Raji (cell line): ENCODE measurements around the gene ANAPC5.

Source experiments
- POLR2A ChIP-seq: IDR thresholded peaks from 2 replicates; pipeline ENCODE4 v1.6.1; 2011; ENCODE audit warnings: low read depth, low read length, control low read depth; ENCODE audit not compliant: insufficient read depth

ANAPC5 gene

DNA sequence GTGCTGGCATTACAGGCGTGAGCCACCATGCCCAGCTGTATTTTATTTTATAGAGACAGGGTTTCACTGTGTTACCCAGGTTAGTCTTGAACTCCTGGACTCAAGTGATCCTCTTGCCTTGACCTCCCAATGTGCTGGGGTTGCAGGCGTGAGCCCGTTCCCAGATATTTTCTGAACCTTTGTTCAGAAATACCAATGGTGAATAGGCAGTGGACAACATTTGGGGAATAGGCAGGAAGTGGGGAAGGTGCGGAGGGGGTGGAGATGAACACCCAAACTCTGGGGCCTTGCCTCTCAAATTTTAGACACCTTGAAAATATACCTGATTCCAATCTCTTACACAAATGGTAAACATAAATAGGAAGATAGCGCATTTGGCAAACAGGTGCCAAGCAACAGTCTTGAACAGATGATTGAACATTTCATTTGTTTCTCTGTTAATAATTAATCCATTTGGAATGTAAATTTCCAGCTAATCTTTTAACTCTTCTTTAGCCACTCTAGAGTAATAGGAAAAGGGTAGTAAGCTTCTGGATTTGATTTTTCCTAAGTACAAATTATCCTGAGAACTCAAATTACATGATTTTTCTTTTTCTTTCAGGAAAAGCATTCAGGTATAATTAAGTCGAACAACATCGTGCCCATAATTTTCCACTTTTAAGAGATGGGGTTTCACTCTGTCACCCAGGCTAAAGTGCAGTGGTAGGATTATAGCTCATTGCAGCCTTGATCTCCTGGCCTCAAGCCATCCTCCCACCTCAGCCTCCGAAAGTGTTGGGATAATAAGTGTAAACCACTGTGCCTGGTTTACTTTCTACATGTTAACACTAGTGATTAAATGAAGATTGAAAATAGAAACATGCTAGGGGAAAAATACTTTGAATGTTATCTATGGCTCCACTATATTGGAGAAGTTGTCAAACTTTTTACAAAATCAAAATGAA is 24.8 kb upstream of the ANAPC5 start:
- no peak for TF ChIP-seq POLR2A

GRCh38 chr12:121373755-121374154 is 21.5 kb upstream of the ANAPC5 start:
- TF ChIP-seq POLR2A, result no peak

DNA sequence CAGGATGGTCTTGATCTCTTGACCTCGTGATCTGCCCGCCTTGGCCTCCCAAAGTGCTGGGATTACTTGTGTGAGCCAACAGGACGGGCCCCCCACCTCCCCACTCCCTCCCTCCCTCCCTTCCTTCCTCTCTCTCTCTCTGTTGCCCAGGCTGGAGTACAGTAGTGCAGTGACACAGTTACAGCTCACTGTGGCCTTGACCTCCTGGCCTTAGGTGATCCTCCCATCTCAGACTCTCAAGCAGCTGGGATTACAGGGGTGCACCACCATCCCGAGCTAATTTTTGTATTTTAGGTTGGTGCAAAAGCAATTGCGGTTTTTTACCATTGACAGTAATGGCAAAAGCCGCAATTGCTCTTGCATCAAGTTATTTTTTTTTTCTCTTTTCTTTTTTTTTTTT is 19.2 kb upstream of the ANAPC5 start:
- TF ChIP-seq POLR2A, result no peak

DNA sequence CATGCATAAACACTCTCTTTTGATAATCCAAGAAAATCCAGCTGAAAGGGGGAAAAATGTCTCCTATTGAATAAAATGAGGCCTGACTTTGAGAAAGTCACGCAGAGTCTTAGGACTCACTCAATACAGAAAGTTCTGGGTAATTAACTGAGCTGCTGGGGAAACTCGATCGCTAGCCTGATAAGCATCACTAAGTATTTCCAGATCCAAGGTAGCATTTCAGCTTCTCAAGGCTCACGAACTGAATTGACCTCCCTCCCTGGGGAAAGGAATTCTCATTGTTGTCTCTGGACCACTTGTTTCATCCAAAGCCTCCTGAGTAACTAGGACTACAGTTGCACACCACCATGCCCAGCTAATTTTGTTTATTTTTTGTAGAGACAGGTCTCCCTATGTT is 13.8 kb upstream of the ANAPC5 start:
- no peak for TF ChIP-seq POLR2A

GRCh38 chr12:121365416-121366062 is 13.3 kb upstream of the ANAPC5 start:
- TF ChIP-seq POLR2A, result no peak

- no peak for TF ChIP-seq POLR2A
These were observed 12.5 kb upstream of the ANAPC5 start for GRCh38 chr12:121364683-121365121.

DNA sequence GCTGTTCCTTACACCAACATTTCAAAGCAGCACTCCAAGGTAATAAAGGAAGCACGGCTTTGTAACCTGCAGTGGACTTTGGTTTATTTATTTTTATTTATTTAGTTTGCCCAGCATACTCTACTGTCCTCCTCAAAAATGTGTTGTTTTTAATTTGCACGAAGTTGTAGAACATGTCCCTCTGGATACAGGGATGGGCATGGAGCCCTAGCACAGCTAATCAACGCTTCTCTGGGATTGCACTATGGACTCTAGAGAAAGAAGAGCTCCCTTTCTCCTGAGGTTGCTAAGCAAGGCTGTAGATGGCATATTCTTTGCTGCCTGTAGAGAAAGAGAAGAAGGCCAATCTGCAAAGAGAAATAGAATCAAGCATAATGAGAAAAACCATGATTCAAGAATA is 5.9 kb upstream of the ANAPC5 start:
- TF ChIP-seq POLR2A, result no peak

DNA sequence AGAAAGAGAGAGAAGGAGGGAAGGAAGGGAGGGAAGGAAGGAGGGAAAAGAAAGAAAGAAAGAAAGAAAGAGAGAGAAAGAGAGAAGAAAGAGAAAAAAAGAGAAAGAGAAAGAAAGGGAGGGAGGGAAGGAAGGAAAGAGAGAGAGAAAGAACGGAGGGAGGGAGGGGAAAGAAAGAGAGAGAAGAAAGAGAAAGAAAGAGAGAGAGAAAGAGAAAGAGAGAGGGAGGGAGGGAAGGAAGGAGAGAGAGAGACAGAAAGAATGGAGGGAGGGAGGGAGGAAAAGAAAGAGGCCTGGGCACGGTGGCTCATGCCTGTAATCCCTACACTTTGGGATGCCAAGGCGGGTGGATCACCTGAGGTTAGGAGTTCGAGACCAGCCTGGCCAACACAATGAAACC is 5.1 kb upstream of the ANAPC5 start:
- no peak for TF ChIP-seq POLR2A

DNA sequence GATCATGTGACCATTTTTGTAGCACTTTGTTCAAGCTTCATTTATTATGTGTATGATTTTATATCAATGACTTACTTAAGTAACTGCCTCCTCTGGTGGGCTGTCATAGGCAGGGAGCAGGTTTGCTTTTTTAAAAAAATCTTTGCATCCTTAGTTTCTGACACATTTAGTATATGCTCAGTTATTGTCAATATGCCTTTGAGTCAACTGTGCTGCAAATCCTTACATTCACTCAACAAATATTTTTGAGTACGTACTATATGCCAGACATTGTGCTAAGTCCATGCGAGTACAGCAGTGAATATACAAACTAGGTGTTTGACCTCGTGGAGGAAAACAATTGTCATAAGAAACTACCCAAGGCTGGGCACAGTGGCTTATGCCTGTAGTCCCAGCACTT is 4.4 kb upstream of the ANAPC5 start:
- TF ChIP-seq POLR2A, result no peak

GRCh38 chr12:121355818-121356217 is 3.6 kb upstream of the ANAPC5 start:
- no peak for TF ChIP-seq POLR2A

DNA sequence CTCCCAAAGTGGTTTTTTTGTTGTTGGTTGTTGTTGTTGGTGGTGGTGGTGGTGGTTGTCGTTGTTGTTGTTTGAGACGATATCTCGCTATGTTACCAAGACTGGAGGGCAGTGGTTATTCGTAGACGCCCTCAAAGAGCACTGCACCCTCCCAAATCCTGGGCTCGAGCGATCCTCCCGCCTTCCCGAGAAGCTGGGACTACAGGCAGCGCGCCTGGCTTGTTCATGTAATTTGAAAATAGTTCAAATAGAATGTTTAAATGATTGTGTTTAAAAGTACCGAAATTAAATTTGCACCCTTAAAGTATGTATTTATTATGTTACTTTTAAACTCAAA is 439 bp upstream of the ANAPC5 start:
- no peak for TF ChIP-seq POLR2A

DNA sequence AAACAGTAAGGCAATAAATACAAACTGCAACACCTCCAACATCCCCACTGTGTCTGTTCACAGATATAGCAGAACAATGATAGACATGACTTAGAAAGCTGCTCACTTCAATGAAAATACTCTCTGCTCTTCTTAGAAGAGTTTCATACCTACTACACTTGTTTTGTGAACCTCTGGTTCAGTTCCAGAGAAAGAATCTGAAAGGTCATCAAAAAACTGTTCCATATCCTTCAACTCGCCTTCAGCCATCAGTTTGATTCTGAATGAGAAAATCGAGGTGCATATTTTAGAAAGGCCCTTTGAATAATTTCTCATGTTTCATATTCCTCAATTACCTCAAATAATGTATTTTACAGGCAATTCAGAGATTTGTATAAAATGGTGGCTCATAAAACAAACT is 5.5 kb downstream of the ANAPC5 start:
- TF ChIP-seq POLR2A, result no peak

- TF ChIP-seq POLR2A, result no peak
These were observed 6.9 kb downstream of the ANAPC5 start for GRCh38 chr12:121345151-121345815.

GRCh38 chr12:121344506-121344905 is 7.7 kb downstream of the ANAPC5 start:
- no peak for TF ChIP-seq POLR2A

GRCh38 chr12:121337416-121337815 is 14.8 kb downstream of the ANAPC5 start:
- no peak for TF ChIP-seq POLR2A
